Measurements from ENCODE around the gene RC3H1. TPM values are rescaled to one million over a fixed set of nuclear protein-coding genes. Genes with fewer than 3 reads are reported as not detected.

Gene RC3H1
- total and polyA plus RNA-seq, 9 of the 15 experiments (the other 6 are each of a cell fraction or from before 2014, with no cell fraction given): 2.4 to 31.7 (median 12.4) TPM

GRCh38 chr1:174022080-174022975, at the start of gene RC3H1 (continued):
- TF ChIP-seq, protein P1, sequence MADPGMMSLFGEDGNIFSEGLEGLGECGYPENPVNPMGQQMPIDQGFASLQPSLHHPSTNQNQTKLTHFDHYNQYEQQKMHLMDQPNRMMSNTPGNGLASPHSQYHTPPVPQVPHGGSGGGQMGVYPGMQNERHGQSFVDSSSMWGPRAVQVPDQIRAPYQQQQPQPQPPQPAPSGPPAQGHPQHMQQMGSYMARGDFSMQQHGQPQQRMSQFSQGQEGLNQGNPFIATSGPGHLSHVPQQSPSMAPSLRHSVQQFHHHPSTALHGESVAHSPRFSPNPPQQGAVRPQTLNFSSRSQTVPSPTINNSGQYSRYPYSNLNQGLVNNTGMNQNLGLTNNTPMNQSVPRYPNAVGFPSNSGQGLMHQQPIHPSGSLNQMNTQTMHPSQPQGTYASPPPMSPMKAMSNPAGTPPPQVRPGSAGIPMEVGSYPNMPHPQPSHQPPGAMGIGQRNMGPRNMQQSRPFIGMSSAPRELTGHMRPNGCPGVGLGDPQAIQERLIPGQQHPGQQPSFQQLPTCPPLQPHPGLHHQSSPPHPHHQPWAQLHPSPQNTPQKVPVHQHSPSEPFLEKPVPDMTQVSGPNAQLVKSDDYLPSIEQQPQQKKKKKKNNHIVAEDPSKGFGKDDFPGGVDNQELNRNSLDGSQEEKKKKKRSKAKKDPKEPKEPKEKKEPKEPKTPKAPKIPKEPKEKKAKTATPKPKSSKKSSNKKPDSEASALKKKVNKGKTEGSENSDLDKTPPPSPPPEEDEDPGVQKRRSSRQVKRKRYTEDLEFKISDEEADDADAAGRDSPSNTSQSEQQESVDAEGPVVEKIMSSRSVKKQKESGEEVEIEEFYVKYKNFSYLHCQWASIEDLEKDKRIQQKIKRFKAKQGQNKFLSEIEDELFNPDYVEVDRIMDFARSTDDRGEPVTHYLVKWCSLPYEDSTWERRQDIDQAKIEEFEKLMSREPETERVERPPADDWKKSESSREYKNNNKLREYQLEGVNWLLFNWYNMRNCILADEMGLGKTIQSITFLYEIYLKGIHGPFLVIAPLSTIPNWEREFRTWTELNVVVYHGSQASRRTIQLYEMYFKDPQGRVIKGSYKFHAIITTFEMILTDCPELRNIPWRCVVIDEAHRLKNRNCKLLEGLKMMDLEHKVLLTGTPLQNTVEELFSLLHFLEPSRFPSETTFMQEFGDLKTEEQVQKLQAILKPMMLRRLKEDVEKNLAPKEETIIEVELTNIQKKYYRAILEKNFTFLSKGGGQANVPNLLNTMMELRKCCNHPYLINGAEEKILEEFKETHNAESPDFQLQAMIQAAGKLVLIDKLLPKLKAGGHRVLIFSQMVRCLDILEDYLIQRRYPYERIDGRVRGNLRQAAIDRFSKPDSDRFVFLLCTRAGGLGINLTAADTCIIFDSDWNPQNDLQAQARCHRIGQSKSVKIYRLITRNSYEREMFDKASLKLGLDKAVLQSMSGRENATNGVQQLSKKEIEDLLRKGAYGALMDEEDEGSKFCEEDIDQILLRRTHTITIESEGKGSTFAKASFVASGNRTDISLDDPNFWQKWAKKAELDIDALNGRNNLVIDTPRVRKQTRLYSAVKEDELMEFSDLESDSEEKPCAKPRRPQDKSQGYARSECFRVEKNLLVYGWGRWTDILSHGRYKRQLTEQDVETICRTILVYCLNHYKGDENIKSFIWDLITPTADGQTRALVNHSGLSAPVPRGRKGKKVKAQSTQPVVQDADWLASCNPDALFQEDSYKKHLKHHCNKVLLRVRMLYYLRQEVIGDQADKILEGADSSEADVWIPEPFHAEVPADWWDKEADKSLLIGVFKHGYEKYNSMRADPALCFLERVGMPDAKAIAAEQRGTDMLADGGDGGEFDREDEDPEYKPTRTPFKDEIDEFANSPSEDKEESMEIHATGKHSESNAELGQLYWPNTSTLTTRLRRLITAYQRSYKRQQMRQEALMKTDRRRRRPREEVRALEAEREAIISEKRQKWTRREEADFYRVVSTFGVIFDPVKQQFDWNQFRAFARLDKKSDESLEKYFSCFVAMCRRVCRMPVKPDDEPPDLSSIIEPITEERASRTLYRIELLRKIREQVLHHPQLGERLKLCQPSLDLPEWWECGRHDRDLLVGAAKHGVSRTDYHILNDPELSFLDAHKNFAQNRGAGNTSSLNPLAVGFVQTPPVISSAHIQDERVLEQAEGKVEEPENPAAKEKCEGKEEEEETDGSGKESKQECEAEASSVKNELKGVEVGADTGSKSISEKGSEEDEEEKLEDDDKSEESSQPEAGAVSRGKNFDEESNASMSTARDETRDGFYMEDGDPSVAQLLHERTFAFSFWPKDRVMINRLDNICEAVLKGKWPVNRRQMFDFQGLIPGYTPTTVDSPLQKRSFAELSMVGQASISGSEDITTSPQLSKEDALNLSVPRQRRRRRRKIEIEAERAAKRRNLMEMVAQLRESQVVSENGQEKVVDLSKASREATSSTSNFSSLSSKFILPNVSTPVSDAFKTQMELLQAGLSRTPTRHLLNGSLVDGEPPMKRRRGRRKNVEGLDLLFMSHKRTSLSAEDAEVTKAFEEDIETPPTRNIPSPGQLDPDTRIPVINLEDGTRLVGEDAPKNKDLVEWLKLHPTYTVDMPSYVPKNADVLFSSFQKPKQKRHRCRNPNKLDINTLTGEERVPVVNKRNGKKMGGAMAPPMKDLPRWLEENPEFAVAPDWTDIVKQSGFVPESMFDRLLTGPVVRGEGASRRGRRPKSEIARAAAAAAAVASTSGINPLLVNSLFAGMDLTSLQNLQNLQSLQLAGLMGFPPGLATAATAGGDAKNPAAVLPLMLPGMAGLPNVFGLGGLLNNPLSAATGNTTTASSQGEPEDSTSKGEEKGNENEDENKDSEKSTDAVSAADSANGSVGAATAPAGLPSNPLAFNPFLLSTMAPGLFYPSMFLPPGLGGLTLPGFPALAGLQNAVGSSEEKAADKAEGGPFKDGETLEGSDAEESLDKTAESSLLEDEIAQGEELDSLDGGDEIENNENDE (IDR thresholded peaks at IDR 0.05; ENCODE audit: low read depth, low read length): no peak
- TF ChIP-seq REST (IDR thresholded peaks at IDR 0.05; ENCODE audit: borderline replicate concordance) (peak; percentile 6; the same call in 1 of the 2 replicates), REST (CRISPR knock-in tag; IDR thresholded peaks at IDR 0.05; ENCODE audit: low read depth) (no peak)

All from K562 (cell line).